Measurements from ENCODE around the gene ADORA1. TPM values are rescaled to one million over a fixed set of nuclear protein-coding genes. Genes with fewer than 3 reads are reported as not detected.

Gene ADORA1
- total and polyA plus RNA-seq, 10 of the 15 experiments (the other 5 are each of a cell fraction or from before 2014, with no cell fraction given) = not detected

GRCh38 chr1:203124546-203125317, 2.8 kb upstream of the ADORA1 start:
- DNase-seq (ENCODE audit: low read depth, low spot score) = no peak
- no peaks in the 10 kb centered on the region for H3K36me3 ChIP-seq (ENCODE audit: control insufficient read depth in 2 of 2, insufficient read depth in 2 of 2, low read length in 1 of 2)

More at GRCh38 chr1:203124546-203125317, 2.8 kb upstream of the ADORA1 start:
- Histone ChIP-seq H3K4me1 (ENCODE audit: control insufficient read depth, insufficient read depth, low read length) (no peaks in the 10 kb centered on the region), H4K20me1 (ENCODE audit: control insufficient read depth, insufficient read depth) (no peaks in the 10 kb centered on the region), H3K9ac (ENCODE audit: control insufficient read depth, insufficient read depth, low read length) (no peak overlapping the region), H3K27me3 (replicated peaks in 1 of 2; ENCODE audit: control insufficient read depth in 2 of 2, insufficient read depth in 2 of 2, low read length in 1 of 2) (peaks cover 3 to 8% of the 10 kb centered on the region in 2 experiments), H3K4me2 (ENCODE audit: control insufficient read depth, insufficient read depth) (no peak overlapping the region), H2AFZ (ENCODE audit: control insufficient read depth, low read depth, low read length) (no peak overlapping the region), H3K79me2 (ENCODE audit: control insufficient read depth, insufficient read depth, low read length) (no peaks in the 10 kb centered on the region), H3K9me3 (replicated peaks; ENCODE audit: control insufficient read depth, insufficient read depth, low read length) (no peaks in the 10 kb centered on the region), H3K4me3 (no peak overlapping the region), H3K27ac (ENCODE audit: control insufficient read depth, insufficient read depth) (no peak overlapping the region)
- intact Hi-C loops (cut with micrococcal nuclease; ENCODE audit: unreplicated experiment) (no loop called here), in situ Hi-C loops (cut with MboI) (no loop called here)
- ChIA-PET SMC1A (ENCODE audit: uncharacterized antibody, unreplicated experiment) (interaction anchor here (1.4 kb wide), 1 partner anchor 12 kb away, joined by 3 read pairs; no protein-coding TSS in a partner anchor), POLR2A (no interaction called here), CTCF (interaction anchor here (0.6 to 2.2 kb wide), 4 partner anchors 42 to 95 kb away, joined by 3 to 8 read pairs (median 3); no protein-coding TSS in a partner anchor), RAD21 (ENCODE audit: unreplicated experiment) (no interaction called here)
- under 1% methylated on average over 5 of the region's 5 CpGs for WGBS (ENCODE audit: insufficient coverage, insufficient replicate concordance, low lambda C conversion rate, missing lambda C conversion rate)
- FAIRE-seq (no peak), ATAC-seq (no peak)
- TF ChIP-seq ZBTB4 (CRISPR knock-in tag; IDR thresholded peaks at IDR 0.05) = no peak
- TF ChIP-seq E2F8 (IDR thresholded peaks at IDR 0.05; ENCODE audit: low read depth, partially characterized antibody) = no peak
- TF ChIP-seq ETV6 (conservative IDR thresholded peaks at IDR 0.05 in 1 of 2, IDR thresholded peaks at IDR 0.05 in 1 of 2; ENCODE audit: borderline replicate concordance in 1 of 2, low read depth in 1 of 2) = no peak
- no peak for TF ChIP-seq TCF7 (IDR thresholded peaks at IDR 0.05; ENCODE audit: borderline replicate concordance)
- no peak for TF ChIP-seq ATF2 (IDR thresholded peaks at IDR 0.05; ENCODE audit: low read length)
- TF ChIP-seq ZNF384 (IDR thresholded peaks at IDR 0.05; ENCODE audit: borderline replicate concordance, low read depth, low read length) = no peak
- no peak for TF ChIP-seq CTCF (IDR thresholded peaks at IDR 0.05 in 2 of 3, conservative IDR thresholded peaks at IDR 0.05 in 1 of 3; ENCODE audit: control insufficient read depth in 2 of 3, extremely low read depth in 1 of 3, insufficient read depth in 1 of 3, low read depth in 3 of 3, low read length in 3 of 3)
- no peak for TF ChIP-seq CBFB (IDR thresholded peaks at IDR 0.05; ENCODE audit: low read depth)
- no peak for TF ChIP-seq HCFC1 (IDR thresholded peaks at IDR 0.05; ENCODE audit: low read length)
- TF ChIP-seq FOXM1 (IDR thresholded peaks at IDR 0.05; ENCODE audit: low read depth, low read length) = no peak
- no peak for TF ChIP-seq TAF1 (IDR thresholded peaks at IDR 0.05; ENCODE audit: borderline replicate concordance, low read depth, low read length)
- BruUV-seq (replicated peaks) = no TSS peak

Measured in GM12878 (cell line).